Stimulated activated naive CD8-positive, alpha-beta T cell treated with anti-CD3 and anti-CD28 coated beads, Interleukin-15, Interleukin-2, amounts not matched to agents 100 U/mL and 50 U/mL, for 24 hours (primary cell): ENCODE measurements around the gene MAP3K1.

ENCODE experiments used
- ATAC-seq: fragments of 150-1000 bp; cut with Tn5 transposase; one replicate; pipeline ENCODE4 v1.10.0; 2021
- DNase-seq: peaks from one replicate; pipeline ENCODE4 v3.0.0; 2021

MAP3K1 gene

DNA sequence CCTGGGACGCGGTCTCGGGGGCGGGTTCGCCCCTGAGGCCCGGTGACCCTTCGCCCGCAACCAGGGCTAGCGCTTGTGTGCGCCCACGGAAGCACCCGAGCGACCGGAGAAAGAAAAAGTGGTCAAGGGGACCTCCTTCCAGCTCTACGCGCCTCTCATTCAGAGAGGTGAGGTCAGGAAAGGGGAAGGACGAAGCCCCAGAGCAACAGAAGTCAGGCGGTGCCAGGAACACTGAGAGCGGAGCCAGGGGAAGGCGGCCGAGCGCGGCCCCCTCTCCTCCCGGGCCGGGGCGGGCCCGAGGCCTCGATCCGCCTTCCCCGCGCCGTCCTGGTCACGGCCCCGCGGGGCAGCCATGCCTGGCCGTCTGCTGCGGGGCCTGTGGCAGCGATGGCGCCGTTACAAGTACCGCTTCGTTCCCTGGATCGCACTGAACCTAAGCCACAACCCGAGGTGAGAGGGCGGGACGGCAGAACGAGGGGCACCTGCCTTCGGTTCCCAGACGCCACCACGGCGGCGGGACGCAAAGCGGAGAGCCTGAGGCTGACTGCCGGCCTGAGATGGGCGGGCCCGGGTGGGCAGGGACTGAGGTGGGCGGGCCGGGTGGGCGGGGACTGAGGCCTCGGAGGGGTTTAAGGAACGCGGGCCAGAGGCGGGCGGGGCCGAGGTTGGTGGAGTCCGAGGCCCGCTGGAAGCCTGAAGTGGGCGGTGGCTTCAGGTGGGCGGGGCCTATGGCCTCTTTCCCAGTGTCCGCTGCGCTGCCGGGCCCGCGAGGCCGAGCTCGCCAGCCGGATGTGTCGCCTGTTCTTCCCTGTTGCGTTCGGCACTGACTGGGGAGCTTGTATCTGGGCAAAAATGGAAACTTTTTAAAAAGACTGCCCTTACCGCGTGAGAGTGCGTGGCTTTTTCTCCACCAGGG, 94.2 kb downstream of the MAP3K1 start, which contains the start of gene SETD9:
SETD9 (plus strand) TSS at position 303 of the 916 bp plus-strand sequence; CDS start at position 353, 50 bp downstream.
- peak; percentile 96 for DNase-seq
- peak; percentile 90 for ATAC-seq

DNA sequence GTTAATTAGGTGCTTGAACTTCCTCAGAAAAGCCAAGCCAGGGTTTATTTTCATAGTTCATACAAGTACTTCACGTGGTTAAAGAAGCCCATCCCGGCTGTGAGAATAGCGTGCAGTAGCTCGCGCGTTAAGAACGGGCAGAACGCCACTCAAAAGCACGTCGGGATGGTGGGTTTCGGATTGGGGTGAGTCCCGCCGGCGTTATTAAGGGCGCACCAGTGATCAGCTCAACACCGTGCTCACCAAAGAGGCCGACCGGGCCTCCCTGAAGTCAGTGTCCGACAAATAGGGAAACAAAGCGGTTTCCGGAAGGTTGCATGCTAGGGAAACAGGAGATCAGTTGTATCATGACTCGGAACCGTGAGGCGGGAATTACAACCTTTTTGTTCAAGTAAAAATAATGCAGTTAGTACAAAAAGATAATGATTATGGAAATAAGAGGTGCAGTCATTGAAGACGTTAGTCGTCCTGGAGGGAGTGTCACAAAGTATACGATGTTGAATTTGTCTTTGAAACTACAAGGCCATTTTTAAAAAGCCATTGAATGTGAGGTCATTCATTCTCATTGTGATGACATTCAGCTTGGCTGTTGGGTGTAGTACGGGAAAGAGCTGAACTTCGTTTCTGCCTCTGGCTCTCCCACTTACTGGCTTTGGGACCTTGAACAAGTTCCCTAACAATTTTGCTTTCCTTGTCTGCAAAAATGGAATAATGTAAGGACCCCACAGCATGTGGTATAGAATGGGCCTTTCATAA, 95.0 kb downstream of the MAP3K1 start:
- peak; percentile 53 for DNase-seq

DNA sequence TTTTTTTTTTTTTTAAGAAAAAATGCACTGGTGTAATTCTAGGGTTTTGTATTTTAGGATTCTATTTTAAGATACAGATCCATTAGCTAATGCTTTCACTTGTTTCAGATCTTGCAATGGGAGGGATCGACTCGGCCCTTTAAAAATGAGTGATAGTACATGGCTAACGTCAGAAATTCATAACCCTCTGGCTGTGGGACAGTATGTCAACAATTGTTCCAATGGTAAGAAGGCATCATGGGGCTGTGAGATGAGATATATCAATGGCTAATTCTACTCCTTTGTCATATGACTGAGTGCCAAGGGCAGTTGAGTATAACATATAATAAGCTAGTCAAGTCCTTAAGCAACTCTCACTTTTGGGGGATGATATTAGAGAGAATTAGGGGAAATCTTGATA, 98.4 kb downstream of the MAP3K1 start:
- no peak for DNase-seq
- ATAC-seq: no peak

More for the DNA sequence above, 95.0 kb downstream of the MAP3K1 start:
- ATAC-seq: peak; percentile 15

DNA sequence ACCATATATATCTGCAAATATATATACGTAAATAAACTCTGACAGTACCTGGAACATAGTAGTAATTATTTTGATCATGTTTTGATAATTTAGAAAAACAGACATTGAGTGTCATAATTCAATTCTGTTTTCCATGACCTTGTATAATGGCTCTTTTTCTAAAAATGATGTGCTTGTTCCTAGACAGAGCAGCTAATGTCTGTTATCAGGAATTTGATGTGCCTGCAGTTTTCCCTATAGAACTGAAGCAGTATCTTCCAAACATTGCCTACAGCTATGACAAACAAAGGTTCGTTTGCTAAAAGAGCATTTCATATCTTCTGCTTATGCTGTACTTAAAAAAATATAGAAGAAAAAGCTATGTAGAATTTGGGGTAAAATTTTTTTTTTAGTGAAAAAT, 99.3 kb downstream of the MAP3K1 start:
- DNase-seq (no peak), ATAC-seq (no peak)

DNA sequence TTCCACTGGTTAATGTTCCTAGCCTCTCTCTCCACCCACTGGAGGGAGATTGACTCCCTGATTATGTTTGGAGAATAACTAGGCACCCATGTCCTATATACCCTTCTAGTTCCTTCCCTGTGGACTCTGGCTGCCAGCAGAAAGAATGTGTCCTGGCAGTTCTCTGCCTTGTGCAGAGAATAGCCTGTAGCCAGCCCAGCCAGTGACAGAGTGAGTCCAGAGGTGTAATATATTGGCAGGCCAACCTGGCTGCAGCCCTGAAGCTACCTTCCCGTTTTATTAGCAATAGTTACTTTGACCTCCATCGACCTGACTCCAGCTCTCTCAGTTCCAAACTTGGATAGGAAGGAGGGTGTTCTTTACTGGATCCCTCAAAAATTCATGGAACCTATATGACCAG, 102.2 kb downstream of the MAP3K1 start:
- DNase-seq (no peak), ATAC-seq (no peak)

DNA sequence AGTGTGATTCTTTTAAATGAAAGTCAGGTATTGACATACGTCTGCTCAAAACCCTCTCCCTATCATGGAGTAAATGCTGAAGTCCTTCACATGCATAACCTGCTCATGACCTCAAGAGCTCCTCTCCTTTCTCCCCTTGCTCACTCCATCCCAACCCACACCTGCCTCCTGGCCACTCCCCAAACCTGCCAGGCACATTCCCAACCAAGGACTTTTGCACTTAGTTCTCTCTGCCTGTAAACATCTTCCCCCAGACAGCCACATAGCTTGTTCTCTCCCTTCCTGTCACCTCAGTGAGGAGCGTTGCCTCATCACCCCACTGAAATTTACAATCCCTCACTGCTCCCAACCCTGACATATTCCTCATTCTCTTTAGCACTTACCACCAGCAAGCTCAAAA, 102.7 kb downstream of the MAP3K1 start:
- ATAC-seq (no peak), DNase-seq (no peak)

DNA sequence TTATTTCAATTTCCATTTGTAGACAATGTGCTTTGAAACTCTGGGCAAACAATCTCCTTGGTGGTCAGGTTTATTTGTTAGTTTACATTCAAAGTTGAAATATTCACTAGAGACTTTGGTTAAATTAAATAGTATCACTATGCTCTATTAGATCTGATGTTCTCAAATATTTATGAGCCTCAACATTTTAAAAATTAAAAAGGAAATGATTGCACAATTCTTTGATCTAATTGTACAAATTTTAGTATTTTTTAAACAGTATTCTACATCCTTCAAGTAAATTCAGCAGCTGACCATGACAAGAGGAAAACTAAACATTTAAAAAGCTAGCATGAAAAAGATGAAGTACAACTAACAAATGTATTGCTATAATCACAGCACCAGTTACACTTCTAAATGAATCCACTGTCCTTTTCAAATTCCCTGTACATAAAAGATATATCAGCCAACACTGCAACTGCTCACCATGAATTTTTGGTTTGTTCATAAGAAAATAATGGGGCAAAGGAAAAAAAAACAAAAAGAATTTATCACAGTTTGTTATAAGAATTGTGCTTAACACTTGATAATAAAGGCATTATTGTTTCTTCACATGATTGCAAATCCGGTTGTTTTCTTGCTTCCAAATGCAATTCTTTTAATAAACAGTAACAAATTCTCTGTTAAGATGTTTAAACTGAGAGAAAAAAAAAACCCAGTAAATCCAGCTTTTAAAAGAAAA, 104.8 kb downstream of the MAP3K1 start:
- DNase-seq (no peak), ATAC-seq (no peak)

DNA sequence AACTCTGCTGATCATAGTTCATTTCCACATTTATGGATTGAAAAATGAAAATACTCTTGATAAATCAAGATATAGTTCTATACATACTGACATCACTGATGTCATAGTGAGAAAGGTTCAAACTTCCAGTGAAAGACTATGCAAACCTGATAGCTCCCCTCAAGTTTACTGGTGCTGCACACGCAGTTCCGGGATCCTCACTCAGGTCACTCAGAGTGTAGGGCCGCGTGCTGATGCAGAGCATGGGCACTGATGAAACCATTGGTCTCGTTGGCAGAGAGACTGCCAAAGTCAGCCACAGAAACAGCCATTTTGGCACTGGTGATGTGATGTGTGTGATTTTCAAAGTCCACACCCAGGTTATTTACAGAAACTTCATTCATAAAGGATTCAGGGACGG, 107.6 kb downstream of the MAP3K1 start:
- no peak for ATAC-seq
- DNase-seq: no peak

DNA sequence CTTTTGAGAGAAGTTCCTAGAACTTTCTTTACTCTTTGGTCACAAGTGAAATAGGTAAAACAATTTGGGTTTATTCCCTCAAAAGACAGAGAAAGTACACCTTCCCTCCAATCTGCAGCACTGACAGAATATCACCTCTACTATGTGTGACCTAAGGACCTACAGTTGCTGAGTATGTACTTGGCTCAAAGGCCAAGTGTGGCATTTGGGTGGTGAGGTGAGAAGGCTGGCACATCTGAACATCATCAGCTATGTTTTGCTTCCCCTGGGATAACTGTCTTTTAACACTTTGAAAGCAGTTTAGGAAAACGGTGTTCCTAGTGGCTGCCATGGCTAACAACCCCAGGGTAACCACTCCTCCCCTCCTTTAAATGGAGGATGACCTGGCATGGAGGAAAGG, 119.0 kb downstream of the MAP3K1 start:
- ATAC-seq (no peak), DNase-seq (no peak)

DNA sequence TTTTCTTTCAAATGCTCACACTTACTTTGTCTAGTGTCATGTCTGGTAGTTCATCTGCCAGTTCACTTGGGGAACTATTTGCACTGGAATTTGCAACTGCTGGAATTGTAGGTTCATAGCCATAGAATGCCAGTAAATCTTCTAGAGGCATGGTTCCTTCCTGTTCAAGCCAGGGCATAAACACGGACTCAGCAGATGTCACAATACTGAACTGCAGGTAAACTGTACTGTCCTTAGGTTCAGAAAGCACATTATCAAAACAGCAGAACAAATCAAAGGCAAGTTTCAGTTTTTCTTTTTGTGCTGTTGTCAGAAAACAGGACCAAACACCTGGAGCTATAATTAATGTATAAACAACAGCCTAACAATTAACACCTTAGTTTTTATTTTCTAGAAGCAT, 123.5 kb downstream of the MAP3K1 start:
- no peak for ATAC-seq
- no peak for DNase-seq

DNA sequence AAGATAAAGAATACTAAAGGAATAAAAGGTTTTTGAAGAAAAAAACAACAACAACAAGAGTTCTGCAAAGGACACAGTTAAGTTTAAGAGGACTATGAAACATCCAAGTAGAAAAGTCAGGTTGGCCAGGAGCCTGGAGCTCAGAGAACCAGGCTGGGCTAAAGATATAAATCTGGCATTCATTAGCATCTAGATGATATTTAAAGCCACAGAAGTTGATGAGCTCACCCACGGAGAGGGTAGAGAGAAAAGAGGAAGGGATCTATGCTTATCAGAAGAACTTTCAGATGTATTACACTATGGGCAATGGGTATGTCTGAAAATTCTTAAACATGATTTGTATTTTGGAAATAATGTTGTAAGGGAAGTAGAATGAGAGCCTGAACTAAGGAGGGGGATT, 126.6 kb downstream of the MAP3K1 start:
- DNase-seq: no peak

More for the DNA sequence above, 126.6 kb downstream of the MAP3K1 start:
- ATAC-seq: no peak
